Memory B cell (primary cell): ENCODE results near the gene MOB3A.

Experiments
- ATAC-seq: fragments of 150-1000 bp; cut with Tn5 transposase; 2 replicates; pipeline ENCODE4 v1.10.0; 2021; ENCODE audit warnings: low read depth, mild to moderate bottlenecking, moderate library complexity
- DNase-seq, 2 donors: peaks; one replicate each; pipeline ENCODE4 v3.0.0; 2022; ENCODE audit warnings: low spot score in 2 of 2
- H3K27ac Mint-ChIP-seq: one replicate; pipeline ENCODE4 v1.8.0; 2022; ENCODE audit warnings: mild to moderate bottlenecking, moderate library complexity, mixed read lengths
- H3K27me3 Mint-ChIP-seq: one replicate; pipeline ENCODE4 v1.8.0; 2022; ENCODE audit warnings: mixed read lengths
- H3K36me3 Mint-ChIP-seq: one replicate; pipeline ENCODE4 v1.8.0; 2022; ENCODE audit warnings: mild to moderate bottlenecking, mixed read lengths
- H3K4me1 Mint-ChIP-seq: one replicate; pipeline ENCODE4 v1.8.0; 2022; ENCODE audit warnings: mixed read lengths
- H3K4me3 Mint-ChIP-seq: one replicate; pipeline ENCODE4 v1.8.0; 2022; ENCODE audit warnings: mild to moderate bottlenecking, moderate library complexity, mixed read lengths
- H3K9me3 Mint-ChIP-seq: one replicate; pipeline ENCODE4 v1.8.0; 2022; ENCODE audit warnings: mixed read lengths

MOB3A gene

GRCh38 chr19:2117215-2117960, 21.3 kb upstream of the MOB3A start:
- Mint-ChIP-seq H3K27ac (no peak overlapping the region), H3K4me1 (peaks cover 5% of the 10 kb centered on the region), H3K36me3 (peaks cover 26% of the 10 kb centered on the region), H3K27me3 (no peaks in the 10 kb centered on the region), H3K9me3 (no peaks in the 10 kb centered on the region), H3K4me3 (no peak overlapping the region)
- DNase-seq (no peak), ATAC-seq (no peak)

DNA sequence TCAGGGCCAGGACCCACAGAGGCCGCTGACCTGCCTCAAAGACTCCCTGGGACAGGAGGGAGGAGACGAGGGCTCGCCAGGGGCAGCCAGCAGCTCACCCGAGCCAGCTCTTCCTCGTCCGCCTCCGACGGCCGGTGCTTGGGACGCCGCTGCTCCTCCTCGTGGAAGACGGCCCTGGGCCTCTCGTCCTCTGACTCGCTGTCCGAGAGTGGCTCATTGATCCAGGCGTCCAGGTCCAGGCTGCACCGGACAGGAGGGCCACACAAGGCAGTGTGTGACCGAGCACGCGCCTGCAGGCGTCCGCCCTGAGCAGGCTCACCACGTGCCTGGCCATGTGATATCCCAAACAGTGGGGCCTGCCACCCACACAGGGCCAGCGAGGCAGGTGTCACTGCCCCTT, 20.4 kb upstream of the MOB3A start:
- Mint-ChIP-seq H3K4me1 (peaks cover 7% of the 10 kb centered on the region), H3K27ac (no peak overlapping the region), H3K4me3 (no peak overlapping the region), H3K27me3 (no peaks in the 10 kb centered on the region), H3K9me3 (no peaks in the 10 kb centered on the region), H3K36me3 (peaks cover 27% of the 10 kb centered on the region)
- DNase-seq (no peak), ATAC-seq (no peak)

- no peak for DNase-seq
- peaks cover 7% of the 10 kb centered on the region for H3K4me1 Mint-ChIP-seq
- peaks cover 25% of the 10 kb centered on the region for H3K36me3 Mint-ChIP-seq
- H3K27ac Mint-ChIP-seq: no peak overlapping the region
- no peaks in the 10 kb centered on the region for H3K27me3 Mint-ChIP-seq
- H3K4me3 Mint-ChIP-seq: no peak overlapping the region
- no peaks in the 10 kb centered on the region for H3K9me3 Mint-ChIP-seq
- no peak for ATAC-seq
Measured at GRCh38 chr19:2115911-2116426, 19.8 kb upstream of the MOB3A start.

- H3K27ac Mint-ChIP-seq: no peak overlapping the region
- ATAC-seq: no peak
- H3K4me3 Mint-ChIP-seq: no peak overlapping the region
- H3K9me3 Mint-ChIP-seq: no peaks in the 10 kb centered on the region
- peaks cover 7% of the 10 kb centered on the region for H3K4me1 Mint-ChIP-seq
- peaks cover 23% of the 10 kb centered on the region for H3K36me3 Mint-ChIP-seq
- no peak for DNase-seq
- no peaks in the 10 kb centered on the region for H3K27me3 Mint-ChIP-seq
Measured at GRCh38 chr19:2115324-2115723, 19.2 kb upstream of the MOB3A start.

DNA sequence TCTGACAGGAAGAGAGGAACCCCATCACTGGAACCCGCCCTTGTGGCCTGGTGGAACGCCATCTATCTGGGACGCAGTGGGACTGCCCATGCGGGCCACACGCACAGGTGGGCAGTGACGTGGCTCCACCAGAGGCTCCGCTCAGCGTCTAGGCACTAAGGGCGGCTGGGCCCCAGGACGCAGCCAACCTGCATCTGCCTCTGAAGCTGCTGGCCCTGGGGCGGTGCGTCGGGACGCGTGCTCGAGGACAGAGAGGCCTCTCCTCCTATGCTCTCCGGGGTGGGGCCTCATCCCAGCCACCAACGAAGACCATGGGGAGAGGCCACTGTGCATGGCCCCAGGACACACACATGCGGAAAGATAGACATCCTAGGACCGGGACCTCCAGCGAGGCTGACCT, 18.7 kb upstream of the MOB3A start:
- Mint-ChIP-seq H3K4me3 (no peak overlapping the region), H3K4me1 (peaks cover 7% of the 10 kb centered on the region), H3K27ac (no peak overlapping the region), H3K27me3 (no peaks in the 10 kb centered on the region), H3K9me3 (no peaks in the 10 kb centered on the region), H3K36me3 (peaks cover 23% of the 10 kb centered on the region)
- ATAC-seq: no peak
- DNase-seq: no peak

- Mint-ChIP-seq H3K36me3 (peaks cover 23% of the 10 kb centered on the region), H3K9me3 (no peaks in the 10 kb centered on the region), H3K4me1 (peaks cover 7% of the 10 kb centered on the region), H3K4me3 (peak overlapping the region; percentile 0), H3K27me3 (no peaks in the 10 kb centered on the region), H3K27ac (peak overlapping the region; percentile 33)
- no peak for ATAC-seq
- no peak for DNase-seq
Measured at GRCh38 chr19:2114218-2114617, 18.1 kb upstream of the MOB3A start.

DNA sequence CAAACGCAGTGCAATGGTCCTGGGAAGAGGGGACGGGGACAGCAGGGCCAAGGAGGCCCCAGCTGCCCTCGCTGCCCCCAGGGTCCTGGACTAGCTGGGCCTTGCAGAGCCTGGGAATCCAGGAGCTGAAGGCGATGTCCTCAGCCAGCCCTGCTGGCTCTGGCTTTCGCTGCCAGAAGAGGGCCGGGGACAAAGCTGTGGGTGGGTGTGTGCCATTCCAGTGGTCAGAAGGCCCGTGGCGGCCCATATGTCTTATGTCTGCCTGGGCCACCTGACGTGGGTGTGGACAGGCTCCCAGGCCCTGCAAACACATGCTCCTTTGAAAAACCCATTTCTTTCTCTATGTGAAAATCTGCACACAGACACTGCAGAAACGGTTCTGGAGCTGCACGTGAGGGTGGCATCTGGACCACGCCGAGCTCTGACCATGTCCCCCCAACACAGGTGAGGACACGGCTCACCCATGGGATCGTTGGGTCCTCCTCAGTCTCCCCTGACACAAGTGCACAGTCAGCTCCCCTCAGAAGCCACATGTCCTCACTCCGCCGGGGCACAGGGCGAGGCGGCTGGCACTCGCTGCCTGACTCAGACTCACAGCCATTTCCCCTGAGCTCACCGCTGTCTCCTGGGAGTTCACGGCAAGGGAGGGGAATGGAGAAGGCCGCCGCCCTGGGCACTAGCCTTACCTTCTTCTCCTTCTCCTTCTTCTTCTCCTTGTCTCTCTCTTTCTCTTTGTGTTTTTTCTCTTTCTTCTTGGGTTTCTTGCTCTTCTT, 17.5 kb upstream of the MOB3A start:
- Mint-ChIP-seq H3K27me3 (no peaks in the 10 kb centered on the region), H3K4me1 (peaks cover 7% of the 10 kb centered on the region), H3K9me3 (no peaks in the 10 kb centered on the region), H3K27ac (peak overlapping the region; percentile 33), H3K36me3 (peaks cover 22% of the 10 kb centered on the region), H3K4me3 (peak overlapping the region; percentile 0)
- ATAC-seq: peak; percentile 53
- DNase-seq: no peak

- ATAC-seq: no peak
- no peak overlapping the region for H3K27ac Mint-ChIP-seq
Measured at GRCh38 chr19:2112516-2113320, 16.6 kb upstream of the MOB3A start.

GRCh38 chr19:2111886-2112285, 15.8 kb upstream of the MOB3A start:
- DNase-seq (no peak), ATAC-seq (no peak)
- H3K4me1 Mint-ChIP-seq: peaks cover 7% of the 10 kb centered on the region
- no peak overlapping the region for H3K27ac Mint-ChIP-seq
- H3K4me3 Mint-ChIP-seq: no peak overlapping the region
- H3K27me3 Mint-ChIP-seq: no peaks in the 10 kb centered on the region
- no peaks in the 10 kb centered on the region for H3K9me3 Mint-ChIP-seq
- H3K36me3 Mint-ChIP-seq: peaks cover 32% of the 10 kb centered on the region

More at GRCh38 chr19:2112516-2113320, 16.6 kb upstream of the MOB3A start:
- peaks cover 7% of the 10 kb centered on the region for H3K4me1 Mint-ChIP-seq
- H3K9me3 Mint-ChIP-seq: no peaks in the 10 kb centered on the region
- H3K4me3 Mint-ChIP-seq: no peak overlapping the region
- H3K36me3 Mint-ChIP-seq: peaks cover 29% of the 10 kb centered on the region
- no peaks in the 10 kb centered on the region for H3K27me3 Mint-ChIP-seq
- DNase-seq: no peak

- Mint-ChIP-seq H3K27me3 (no peaks in the 10 kb centered on the region), H3K36me3 (peaks cover 36% of the 10 kb centered on the region), H3K27ac (no peak overlapping the region), H3K4me3 (no peak overlapping the region), H3K4me1 (peaks cover 10% of the 10 kb centered on the region), H3K9me3 (no peaks in the 10 kb centered on the region)
- DNase-seq (no peak), ATAC-seq (no peak)
Measured at GRCh38 chr19:2111425-2111824, 15.3 kb upstream of the MOB3A start.

GRCh38 chr19:2110822-2111221, 14.7 kb upstream of the MOB3A start:
- DNase-seq (no peak), ATAC-seq (peak; percentile 49)
- no peaks in the 10 kb centered on the region for H3K27me3 Mint-ChIP-seq
- peaks cover 10% of the 10 kb centered on the region for H3K4me1 Mint-ChIP-seq
- H3K36me3 Mint-ChIP-seq: peaks cover 37% of the 10 kb centered on the region
- no peak overlapping the region for H3K27ac Mint-ChIP-seq
- H3K9me3 Mint-ChIP-seq: no peaks in the 10 kb centered on the region
- no peak overlapping the region for H3K4me3 Mint-ChIP-seq

- Mint-ChIP-seq H3K27ac (no peak overlapping the region), H3K36me3 (peaks cover 36% of the 10 kb centered on the region), H3K9me3 (peaks cover 2% of the 10 kb centered on the region), H3K4me1 (peaks cover 10% of the 10 kb centered on the region), H3K27me3 (no peaks in the 10 kb centered on the region), H3K4me3 (no peak overlapping the region)
- DNase-seq: no peak
- no peak for ATAC-seq
Measured at GRCh38 chr19:2109046-2109864, 13.1 kb upstream of the MOB3A start.

DNA sequence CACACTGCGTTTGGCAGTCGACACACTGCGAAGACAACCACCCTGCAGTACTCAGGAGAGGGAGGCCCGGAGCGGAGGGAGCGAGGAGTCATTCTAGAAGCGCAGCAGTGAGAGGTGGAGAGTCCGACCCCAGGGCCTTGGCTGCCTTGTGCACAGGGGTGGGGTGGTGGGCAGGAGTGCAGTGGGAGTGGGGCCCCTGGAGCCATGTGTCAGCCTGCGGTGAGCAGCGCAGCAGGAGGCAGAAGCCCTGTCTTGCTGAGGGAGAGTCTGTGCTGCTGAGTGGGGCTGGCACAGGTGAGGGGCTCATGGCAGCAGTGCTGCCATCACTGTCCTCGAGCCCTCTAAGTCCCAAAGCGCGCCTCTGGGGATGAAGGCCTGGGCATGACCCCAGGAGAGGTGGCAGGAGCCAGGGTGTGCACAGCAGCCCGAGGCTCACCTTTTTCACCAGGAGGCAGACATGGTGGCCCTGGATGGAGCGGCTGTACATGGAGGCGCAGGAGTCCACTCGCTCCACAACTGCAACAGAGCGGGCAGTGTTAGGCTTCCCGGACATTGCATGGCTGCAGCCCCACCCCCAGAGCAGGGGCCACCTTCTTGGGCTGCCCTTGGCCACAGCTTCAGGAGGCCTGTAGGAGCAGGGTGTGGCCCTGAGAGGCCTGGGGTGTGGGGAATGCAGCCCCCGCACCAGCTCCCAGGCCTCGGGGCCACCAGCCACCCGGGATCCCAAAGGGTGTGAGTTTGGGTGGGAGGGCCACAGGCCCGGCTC, 12.3 kb upstream of the MOB3A start:
- no peak for ATAC-seq
- Mint-ChIP-seq H3K4me3 (no peak overlapping the region), H3K36me3 (peaks cover 36% of the 10 kb centered on the region), H3K27ac (no peak overlapping the region), H3K9me3 (peaks cover 7% of the 10 kb centered on the region), H3K27me3 (no peaks in the 10 kb centered on the region), H3K4me1 (peaks cover 13% of the 10 kb centered on the region)
- DNase-seq: no peak
